ENCODE measurements around the gene LDLR.
"Not testable (repeated sequence)": the region's sequence is repeated elsewhere in the genome, so short reads cannot be mapped to it uniquely, and the experiment has no call there.

The LDLR gene

DNA sequence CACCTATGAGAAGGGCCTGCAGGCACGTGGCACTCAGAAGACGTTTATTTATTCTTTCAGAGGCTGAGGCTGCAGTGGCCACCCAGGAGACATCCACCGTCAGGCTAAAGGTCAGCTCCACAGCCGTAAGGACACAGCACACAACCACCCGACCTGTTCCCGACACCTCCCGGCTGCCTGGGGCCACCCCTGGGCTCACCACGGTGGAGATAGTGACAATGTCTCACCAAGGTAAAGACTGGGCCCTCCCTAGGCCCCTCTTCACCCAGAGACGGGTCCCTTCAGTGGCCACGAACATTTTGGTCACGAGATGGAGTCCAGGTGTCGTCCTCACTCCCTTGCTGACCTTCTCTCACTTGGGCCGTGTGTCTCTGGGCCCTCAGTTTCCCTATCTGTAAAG lies 33.9 kb downstream of the LDLR start:
- H3K36me3 ChIP-seq (ENCODE audit: insufficient read depth, low read length) = peaks cover 83% of the 10 kb centered on the region
- H3K9ac ChIP-seq (ENCODE audit: insufficient read length) = no peak overlapping the region
- TF ChIP-seq FOXP2 (optimal IDR thresholded peaks at IDR 0.05; ENCODE audit: control extremely low read depth, extremely low read length, insufficient read depth) (no peak), EZH2 (IDR thresholded peaks at IDR 0.05) (no peak), POLR2AphosphoS5 (IDR thresholded peaks at IDR 0.05; ENCODE audit: borderline replicate concordance, low read depth, low read length) (no peak)
- H3K9me3 ChIP-seq (ENCODE audit: low read depth, low read length) = no peaks in the 10 kb centered on the region
- H3K4me3 ChIP-seq = no peak overlapping the region
- DNase-seq (ENCODE audit: low read depth, low spot score) = no peak
- H3K27ac ChIP-seq = no peak overlapping the region

DNA sequence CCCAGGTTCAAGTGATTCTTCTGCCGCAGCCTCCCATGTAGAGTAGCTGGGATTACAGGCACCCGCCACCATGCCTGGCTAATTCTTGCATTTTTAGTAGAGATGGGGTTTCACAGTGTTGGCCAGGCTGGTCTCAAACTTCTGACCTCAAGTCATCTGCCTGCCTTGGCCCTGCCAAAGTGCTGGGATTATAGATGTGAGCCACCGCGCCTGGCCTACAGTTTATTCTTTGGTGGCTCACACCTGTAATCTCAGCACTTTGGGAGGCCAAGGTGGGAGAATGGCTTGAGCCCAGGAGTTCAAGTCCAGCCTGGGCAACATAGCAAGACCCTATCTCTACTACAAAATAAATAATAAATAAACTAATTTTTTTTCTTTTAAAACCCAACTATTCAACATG lies 34.9 kb downstream of the LDLR start:
- H3K36me3 ChIP-seq (ENCODE audit: insufficient read depth, low read length) = peaks cover 85% of the 10 kb centered on the region

GRCh38 chr19:11125994-11126685 lies 36.9 kb downstream of the LDLR start:
- no peak overlapping the region for H3K9ac ChIP-seq (ENCODE audit: insufficient read length)
- TF ChIP-seq FOXP2 (optimal IDR thresholded peaks at IDR 0.05; ENCODE audit: control extremely low read depth, extremely low read length, insufficient read depth) (no peak), EZH2 (IDR thresholded peaks at IDR 0.05) (no peak), POLR2AphosphoS5 (IDR thresholded peaks at IDR 0.05; ENCODE audit: borderline replicate concordance, low read depth, low read length) (no peak)
- no peaks in the 10 kb centered on the region for H3K9me3 ChIP-seq (ENCODE audit: low read depth, low read length)
- no peak overlapping the region for H3K4me3 ChIP-seq
- H3K36me3 ChIP-seq (ENCODE audit: insufficient read depth, low read length) = peaks cover 85% of the 10 kb centered on the region
- no peak for DNase-seq (ENCODE audit: low read depth, low spot score)
- peak overlapping the region; percentile 50; the same call in 1 of the 2 replicates for H3K27ac ChIP-seq

More for the DNA sequence above, 34.9 kb downstream of the LDLR start:
- H3K27ac ChIP-seq; H3K4me3 ChIP-seq; DNase-seq (ENCODE audit: low read depth, low spot score); H3K9ac ChIP-seq (ENCODE audit: insufficient read length); H3K9me3 ChIP-seq (ENCODE audit: low read depth, low read length): not testable (repeated sequence)

GRCh38 chr19:11127905-11128304 lies 38.6 kb downstream of the LDLR start:
- DNase-seq (ENCODE audit: low read depth, low spot score) = no peak
- no peak overlapping the region for H3K27ac ChIP-seq
- no peak overlapping the region for H3K4me3 ChIP-seq
- no peaks in the 10 kb centered on the region for H3K9me3 ChIP-seq (ENCODE audit: low read depth, low read length)
- H3K9ac ChIP-seq (ENCODE audit: insufficient read length) = no peak overlapping the region
- TF ChIP-seq FOXP2 (optimal IDR thresholded peaks at IDR 0.05; ENCODE audit: control extremely low read depth, extremely low read length, insufficient read depth) (no peak), EZH2 (IDR thresholded peaks at IDR 0.05) (no peak), POLR2AphosphoS5 (IDR thresholded peaks at IDR 0.05; ENCODE audit: borderline replicate concordance, low read depth, low read length) (no peak; the same call in 1 of the 2 replicates)
- H3K36me3 ChIP-seq (ENCODE audit: insufficient read depth, low read length) = peaks cover 94% of the 10 kb centered on the region

GRCh38 chr19:11130824-11131455 lies 41.7 kb downstream of the LDLR start:
- no peak overlapping the region for H3K9ac ChIP-seq (ENCODE audit: insufficient read length)
- no peak overlapping the region for H3K27ac ChIP-seq
- DNase-seq (ENCODE audit: low read depth, low spot score) = no peak
- TF ChIP-seq POLR2AphosphoS5 (IDR thresholded peaks at IDR 0.05; ENCODE audit: borderline replicate concordance, low read depth, low read length) (no peak), FOXP2 (optimal IDR thresholded peaks at IDR 0.05; ENCODE audit: control extremely low read depth, extremely low read length, insufficient read depth) (no peak), EZH2 (IDR thresholded peaks at IDR 0.05) (no peak)
- H3K9me3 ChIP-seq (ENCODE audit: low read depth, low read length) = no peaks in the 10 kb centered on the region
- H3K4me3 ChIP-seq = no peak overlapping the region
- H3K36me3 ChIP-seq (ENCODE audit: insufficient read depth, low read length) = peaks cover 70% of the 10 kb centered on the region

DNA sequence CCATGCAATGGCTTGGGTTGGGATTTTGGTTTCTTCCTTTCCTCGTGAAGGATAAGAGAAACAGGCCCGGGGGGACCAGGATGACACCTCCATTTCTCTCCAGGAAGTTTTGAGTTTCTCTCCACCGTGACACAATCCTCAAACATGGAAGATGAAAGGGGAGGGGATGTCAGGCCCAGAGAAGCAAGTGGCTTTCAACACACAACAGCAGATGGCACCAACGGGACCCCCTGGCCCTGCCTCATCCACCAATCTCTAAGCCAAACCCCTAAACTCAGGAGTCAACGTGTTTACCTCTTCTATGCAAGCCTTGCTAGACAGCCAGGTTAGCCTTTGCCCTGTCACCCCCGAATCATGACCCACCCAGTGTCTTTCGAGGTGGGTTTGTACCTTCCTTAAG lies 42.2 kb downstream of the LDLR start:
- H3K27ac ChIP-seq = no peak overlapping the region
- no peak for DNase-seq (ENCODE audit: low read depth, low spot score)

GRCh38 chr19:11136400-11137101 lies 47.3 kb downstream of the LDLR start:
- no peak for TF ChIP-seq FOXP2 (optimal IDR thresholded peaks at IDR 0.05; ENCODE audit: control extremely low read depth, extremely low read length, insufficient read depth)
- TF ChIP-seq EZH2 (IDR thresholded peaks at IDR 0.05) = no peak
- no peak for TF ChIP-seq POLR2AphosphoS5 (IDR thresholded peaks at IDR 0.05; ENCODE audit: borderline replicate concordance, low read depth, low read length)
- no peak overlapping the region for H3K4me3 ChIP-seq
- H3K9ac ChIP-seq (ENCODE audit: insufficient read length) = no peak overlapping the region
- peak overlapping the region; percentile 57; the same call in 1 of the 2 replicates for H3K27ac ChIP-seq
- no peak for DNase-seq (ENCODE audit: low read depth, low spot score)
- peaks cover 14% of the 10 kb centered on the region for H3K36me3 ChIP-seq (ENCODE audit: insufficient read depth, low read length)
- no peaks in the 10 kb centered on the region for H3K9me3 ChIP-seq (ENCODE audit: low read depth, low read length)

More for the DNA sequence above, 42.2 kb downstream of the LDLR start:
- Histone ChIP-seq H3K4me3 (no peak overlapping the region), H3K9ac (ENCODE audit: insufficient read length) (no peak overlapping the region), H3K9me3 (ENCODE audit: low read depth, low read length) (no peaks in the 10 kb centered on the region), H3K36me3 (ENCODE audit: insufficient read depth, low read length) (peaks cover 65% of the 10 kb centered on the region)
- TF ChIP-seq POLR2AphosphoS5 (IDR thresholded peaks at IDR 0.05; ENCODE audit: borderline replicate concordance, low read depth, low read length) (no peak), FOXP2 (optimal IDR thresholded peaks at IDR 0.05; ENCODE audit: control extremely low read depth, extremely low read length, insufficient read depth) (no peak), EZH2 (IDR thresholded peaks at IDR 0.05) (no peak)

DNA sequence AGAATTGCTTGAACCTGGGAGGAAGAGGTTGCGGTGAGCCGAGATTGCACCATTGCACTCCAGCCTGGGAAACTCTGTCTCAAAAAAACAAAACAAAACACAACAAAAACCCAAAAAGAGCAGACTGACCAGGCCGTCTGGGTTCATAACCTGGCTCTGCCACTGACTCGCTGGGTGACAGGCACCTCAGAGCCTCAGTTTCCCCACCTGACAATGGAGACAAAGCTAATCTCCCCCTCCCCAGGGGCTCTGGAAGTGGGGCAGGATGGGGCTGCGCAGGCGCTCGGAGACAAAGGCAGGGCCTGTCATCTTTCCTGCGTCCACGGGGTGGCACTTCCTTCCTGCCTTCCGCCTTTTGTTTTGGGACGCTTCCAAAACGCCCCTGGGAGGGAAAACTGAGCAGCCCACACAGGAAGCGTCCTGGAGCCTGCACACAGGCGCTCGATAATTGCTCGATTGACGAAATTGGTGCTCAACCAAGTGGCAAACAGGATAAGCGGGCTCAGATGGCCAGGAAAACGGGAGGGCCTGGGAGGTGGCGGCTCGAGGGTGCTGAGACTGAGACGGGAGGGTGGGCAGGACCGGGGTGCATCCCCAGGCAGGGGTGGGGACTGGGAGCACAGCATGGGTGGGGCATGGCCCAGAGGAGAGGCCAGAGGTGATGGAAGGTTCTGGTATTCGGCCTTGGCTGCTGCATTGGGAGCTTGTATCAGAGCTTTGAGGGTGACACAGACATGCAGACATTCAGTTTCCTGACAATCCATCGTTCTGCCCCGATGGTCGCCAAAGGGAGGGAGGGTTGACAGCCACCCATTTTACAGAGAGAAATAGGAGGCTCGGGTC lies 48.5 kb downstream of the LDLR start:
- H3K9ac ChIP-seq (ENCODE audit: insufficient read length) = no peak overlapping the region
- peak overlapping the region; percentile 71 for H3K4me3 ChIP-seq
- TF ChIP-seq POLR2AphosphoS5 (IDR thresholded peaks at IDR 0.05; ENCODE audit: borderline replicate concordance, low read depth, low read length) (peak; percentile 80), EZH2 (IDR thresholded peaks at IDR 0.05) (no peak), FOXP2 (optimal IDR thresholded peaks at IDR 0.05; ENCODE audit: control extremely low read depth, extremely low read length, insufficient read depth) (peak; percentile 87)

More for the DNA sequence above, 48.5 kb downstream of the LDLR start:
- Histone ChIP-seq H3K9me3 (ENCODE audit: low read depth, low read length) (no peaks in the 10 kb centered on the region), H3K27ac (peak overlapping the region; percentile 77), H3K36me3 (ENCODE audit: insufficient read depth, low read length) (peaks cover 4% of the 10 kb centered on the region; the same call in 1 of the 2 replicates)
- peak; percentile 84 for DNase-seq (ENCODE audit: low read depth, low spot score)
